HG02623 (cell line): Measurements from ENCODE around the gene MAMDC4.
"Not testable (repeated sequence)": the region's sequence is repeated elsewhere in the genome, so short reads cannot be mapped to it uniquely, and the experiment has no call there.

Experiments used
- ATAC-seq: cut with Tn5 transposase; IDR thresholded peaks from one replicate; pipeline ENCODE4 v1.9.1; 2021; ENCODE audit warnings: moderate library complexity; ENCODE audit not compliant: unreplicated experiment

MAMDC4 gene

DNA sequence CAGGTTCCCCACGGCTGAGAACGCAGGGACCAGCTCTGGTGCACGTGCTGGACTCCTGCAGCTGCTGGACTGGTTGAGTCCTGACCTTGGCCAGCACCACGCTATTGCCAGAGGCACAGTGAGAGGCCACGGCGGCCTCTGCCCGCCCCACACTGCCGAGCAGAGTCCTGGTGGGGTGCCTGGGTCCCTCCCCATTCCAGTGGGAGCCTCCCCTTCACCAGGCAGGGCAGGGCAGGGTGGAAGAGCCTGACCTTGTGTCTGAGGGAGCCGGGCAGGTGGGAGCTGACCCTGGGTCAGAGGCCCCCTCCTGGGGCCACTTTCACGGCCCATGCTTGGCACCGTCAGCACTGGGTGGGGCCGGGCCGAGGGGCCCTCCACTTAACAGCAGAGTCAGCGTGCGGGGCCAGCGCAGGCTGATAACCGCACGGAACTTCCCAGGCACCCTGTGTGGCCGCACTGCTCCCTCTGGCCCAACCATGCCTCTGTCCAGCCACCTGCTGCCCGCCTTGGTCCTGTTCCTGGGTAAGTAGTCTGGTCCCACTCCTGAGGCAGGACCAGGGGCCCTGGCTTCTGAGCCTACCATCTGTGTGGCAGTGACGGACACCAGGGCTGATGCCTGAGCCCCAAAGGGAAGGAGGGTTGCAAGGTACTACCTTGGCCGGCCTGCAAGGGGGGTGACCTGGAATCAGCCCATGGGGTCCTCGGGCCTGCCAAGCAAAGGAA is at the start of gene MAMDC4:
TSS of gene MAMDC4 (plus strand) at position 406 of the 723 bp plus-strand sequence. CDS start at position 477, 71 bp downstream.
- no peak for ATAC-seq

DNA sequence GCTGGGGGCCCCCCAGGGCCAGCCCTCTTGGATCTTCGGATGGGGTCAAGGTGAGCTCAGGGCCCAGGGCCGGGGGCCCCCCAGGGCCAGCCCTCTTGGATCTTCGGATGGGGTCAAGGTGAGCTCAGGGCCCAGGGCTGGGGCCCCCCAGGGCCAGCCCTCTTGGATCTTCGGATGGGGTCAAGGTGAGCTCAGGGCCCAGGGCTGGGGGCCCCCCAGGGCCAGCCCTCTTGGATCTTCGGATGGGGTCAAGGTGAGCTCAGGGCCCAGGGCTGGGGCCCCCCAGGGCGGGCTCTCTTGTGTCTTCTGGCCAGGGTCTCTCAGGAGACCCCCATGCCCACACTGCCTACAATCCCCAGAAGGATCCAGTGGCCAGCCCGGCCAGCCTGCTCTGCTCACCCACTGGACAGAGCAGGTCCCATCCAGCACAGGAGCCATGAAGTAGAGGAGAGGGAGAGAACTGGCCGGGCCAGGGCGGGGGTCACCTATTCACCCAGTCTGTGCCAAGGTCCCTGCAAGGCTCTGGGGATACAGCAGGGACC is 49.1 kb upstream of the MAMDC4 start:
- not testable (repeated sequence) for ATAC-seq

DNA sequence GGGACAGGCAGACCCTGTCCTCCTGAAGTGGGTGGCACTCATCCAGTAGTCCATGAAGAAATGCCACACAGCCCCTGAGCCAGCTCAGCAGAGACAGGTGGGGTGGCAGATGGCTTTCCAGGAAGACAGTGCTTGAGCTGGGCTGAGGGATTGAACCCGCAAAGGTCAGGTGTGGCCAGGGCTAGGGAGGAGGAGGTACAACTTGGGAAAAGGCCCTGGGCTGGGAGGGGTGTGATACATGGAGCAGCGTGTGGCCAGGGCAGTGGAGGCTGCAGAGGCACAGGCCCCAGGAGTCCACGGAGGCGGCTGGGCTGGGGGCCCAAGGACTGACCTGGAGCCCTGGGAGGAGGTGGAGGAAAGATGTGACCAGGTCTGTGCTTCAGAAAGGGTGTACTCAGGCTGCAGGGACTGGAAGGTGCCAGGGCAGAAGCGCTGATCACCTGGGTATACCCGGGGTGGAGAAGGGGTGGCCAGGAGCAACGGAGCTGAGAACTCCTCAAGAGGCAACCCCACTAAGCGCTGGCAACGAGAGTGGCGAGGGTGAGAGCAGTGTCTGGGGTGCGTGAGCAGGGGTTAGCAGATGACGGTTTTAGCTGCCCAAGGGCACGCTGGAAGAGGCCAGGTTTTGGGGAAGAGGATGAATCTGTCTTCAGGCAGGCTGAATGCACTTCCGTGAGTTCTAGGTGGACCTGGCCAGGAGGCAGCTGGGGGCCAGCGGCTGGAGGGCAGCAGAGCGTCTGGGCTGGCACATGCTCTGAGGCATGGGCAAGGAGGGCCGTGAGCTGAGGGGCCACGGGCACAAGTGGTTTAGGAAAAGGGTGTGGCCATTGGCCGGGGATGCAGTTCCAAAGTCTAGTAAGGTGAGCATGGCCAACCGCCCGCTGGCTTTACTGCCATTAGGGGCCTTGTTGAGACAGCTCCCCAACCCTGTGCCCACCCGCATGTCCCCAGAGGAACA is 48.3 kb upstream of the MAMDC4 start:
- ATAC-seq = no peak

DNA sequence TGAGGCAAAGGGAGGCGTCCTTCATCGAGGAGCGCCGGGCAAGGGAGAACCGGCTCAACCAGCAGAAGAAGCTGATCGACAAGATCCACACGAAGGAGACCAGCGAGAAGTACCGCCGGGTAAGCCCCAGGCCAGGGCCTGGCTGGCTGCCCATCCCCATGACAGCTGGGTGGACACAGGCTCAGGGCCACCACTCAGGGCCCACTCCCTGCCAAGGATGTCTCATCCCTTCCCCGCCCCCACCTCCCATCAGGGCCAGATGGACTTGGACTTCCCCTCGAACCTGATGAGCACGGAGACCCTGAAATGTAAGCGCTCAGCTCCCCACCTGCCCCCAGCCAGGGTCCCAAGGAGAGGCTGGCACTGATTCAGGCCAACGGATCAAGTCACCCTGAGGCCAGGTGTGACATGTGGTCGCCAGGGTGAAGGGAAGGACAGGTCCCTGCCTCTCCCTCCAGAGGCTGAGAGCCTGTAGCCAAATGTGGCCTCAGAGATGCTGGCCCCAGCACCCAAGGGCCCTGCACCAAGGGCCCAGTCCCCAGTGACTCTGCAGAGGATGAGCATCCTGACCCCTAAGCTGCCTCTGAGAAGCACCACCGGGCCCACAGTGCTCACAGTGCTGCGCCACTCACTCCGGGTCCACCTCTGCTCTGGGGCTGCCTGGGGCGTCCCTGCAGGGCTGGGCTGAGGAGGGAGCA is 47.5 kb upstream of the MAMDC4 start:
- no peak for ATAC-seq

DNA sequence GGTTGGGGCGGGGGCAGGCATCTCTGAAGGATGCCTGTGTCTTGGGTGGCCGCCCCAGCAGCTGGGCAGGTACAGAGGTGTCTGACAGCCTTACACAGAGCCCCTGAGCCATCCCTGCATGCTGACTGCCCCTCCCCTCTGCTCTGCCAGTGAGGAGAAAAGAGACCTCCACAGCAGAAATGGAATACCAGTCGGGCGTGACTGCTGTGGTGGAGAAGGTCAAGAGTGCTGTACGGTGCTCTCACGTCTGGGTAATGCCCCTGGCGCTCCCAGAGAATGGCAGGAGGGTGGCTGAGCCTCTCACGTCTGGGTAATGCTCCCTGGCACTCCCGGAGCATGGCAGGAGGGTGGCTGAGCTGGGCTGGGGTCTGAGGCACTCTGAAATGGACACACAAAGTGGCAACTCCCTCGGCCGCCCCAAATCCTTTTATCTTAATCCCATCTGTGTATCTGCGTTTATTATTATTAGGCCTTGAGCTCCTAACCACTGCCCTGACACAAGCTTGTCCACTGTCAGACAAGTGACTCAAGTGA is 46.9 kb upstream of the MAMDC4 start:
- no peak for ATAC-seq

DNA sequence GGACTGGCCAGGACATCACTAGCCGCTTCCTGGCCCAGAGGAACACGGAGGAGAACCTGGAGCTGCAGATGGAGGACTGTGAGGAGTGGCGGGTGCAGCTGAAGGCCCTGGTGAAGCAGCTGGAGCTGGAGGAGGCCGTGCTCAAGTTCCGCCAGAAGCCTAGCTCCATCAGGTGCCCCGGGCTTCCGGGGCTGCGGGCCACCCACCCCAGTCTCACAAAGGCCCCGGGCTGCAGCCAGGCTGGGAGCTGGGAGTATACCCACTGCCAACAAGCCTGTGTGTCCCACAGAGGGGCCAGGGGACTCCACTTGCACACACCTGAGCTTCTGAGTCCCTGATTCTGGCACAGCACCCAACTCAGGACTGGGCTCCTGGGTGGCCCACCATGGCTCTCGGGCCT is 46.1 kb upstream of the MAMDC4 start:
- no peak for ATAC-seq

DNA sequence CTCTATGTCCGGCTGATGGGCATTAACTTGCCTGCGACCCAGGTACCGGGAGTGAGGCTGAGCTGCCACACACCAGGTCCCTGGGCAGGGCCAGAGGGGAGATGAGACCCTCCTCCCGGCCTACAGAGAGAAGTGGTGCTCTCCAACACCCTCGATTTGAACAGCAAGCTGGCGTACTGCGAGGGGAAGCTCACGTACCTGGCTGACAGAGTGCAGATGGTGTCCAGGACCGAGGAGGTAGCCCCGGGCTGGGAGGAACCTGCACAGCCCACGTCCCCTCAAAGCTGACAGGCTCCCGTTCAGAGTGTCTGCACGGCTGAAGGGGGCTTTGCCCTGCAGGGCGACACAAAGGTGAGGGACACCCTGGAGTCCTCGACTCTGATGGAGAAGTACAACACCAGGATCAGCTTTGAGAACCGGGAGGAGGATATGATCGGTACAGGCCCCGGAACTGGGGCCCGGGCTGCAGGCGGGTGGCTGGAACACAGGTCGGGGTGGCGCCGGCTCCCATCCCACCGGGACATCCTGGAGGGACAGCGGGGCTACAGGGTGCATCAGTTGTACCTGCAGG is 45.4 kb upstream of the MAMDC4 start:
- ATAC-seq = no peak

DNA sequence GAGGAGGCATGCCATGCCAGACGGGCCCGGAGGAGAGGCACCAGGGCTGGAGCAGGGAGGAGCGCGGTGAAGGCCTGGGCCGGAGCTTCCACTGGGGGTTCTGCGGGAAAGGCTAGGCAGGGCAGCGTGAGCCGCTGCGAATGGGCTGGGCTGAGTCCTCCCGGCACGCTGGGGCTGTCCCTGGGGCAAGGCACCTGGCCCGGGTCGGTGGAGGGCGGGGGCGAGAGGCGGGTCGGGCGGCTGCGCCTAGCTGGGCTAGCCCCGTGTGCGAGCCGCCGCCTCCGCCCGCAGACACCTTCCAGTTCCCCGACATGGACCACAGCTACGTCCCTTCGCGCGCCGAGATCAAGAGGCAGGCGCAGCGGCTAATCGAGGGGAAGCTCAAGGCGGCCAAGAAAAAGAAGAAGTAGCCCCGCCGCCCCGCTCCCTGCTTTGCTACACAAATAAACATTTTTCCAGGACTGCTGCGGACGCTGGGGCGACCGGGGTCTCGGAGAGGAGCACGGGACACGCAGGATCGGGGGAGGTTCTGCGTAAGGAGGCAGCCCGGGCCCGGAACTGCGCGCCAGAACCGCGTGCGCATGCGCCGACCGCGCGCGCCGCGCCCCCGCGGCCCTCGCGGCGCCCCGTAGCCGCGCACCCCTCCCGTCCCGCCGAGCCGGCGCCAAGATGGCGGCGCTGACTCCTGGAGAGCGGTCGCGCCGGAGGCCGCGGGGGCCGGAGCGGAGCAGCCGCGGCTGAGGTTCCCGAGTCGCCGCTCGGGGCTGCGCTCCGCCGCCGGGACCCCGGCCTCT is 44.7 kb upstream of the MAMDC4 start, which contains the start of gene RABL6:
TSS of gene RABL6 (plus strand) at position 668 of the 794 bp plus-strand sequence. CDS start 249 bp downstream, outside the sequence.
- peak; percentile 70 for ATAC-seq

DNA sequence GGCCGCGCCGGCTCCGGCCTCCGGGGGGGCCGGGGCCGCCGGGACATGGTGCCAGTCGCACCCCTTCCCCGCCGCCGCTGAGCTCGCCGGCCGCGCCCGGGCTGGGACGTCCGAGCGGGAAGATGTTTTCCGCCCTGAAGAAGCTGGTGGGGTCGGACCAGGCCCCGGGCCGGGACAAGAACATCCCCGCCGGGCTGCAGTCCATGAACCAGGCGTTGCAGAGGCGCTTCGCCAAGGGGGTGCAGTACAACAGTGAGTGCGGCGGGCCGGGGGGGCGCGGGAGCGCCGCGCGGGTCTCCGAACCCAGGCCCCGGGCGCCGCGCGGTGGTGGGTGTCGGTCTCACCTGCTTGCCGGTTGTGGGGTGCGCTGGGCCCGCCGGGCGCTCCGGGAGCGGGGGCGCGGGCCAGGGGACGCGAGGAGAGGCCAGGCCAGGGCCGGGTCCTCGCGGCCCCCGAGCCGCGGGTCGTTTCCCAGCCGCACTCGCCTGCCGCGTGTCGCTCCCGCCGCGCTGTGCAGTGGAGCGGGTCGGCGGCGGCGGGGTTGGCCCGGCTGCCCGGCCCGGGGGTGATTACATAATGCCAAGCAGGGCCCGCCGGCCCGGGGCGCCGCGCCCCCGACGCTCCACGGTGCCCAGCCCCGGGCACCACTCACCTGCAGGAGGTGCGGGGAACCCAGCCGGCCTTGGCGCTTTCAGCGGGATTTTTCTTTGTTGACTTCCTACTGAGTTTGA is 43.9 kb upstream of the MAMDC4 start:
- peak; percentile 23 for ATAC-seq

DNA sequence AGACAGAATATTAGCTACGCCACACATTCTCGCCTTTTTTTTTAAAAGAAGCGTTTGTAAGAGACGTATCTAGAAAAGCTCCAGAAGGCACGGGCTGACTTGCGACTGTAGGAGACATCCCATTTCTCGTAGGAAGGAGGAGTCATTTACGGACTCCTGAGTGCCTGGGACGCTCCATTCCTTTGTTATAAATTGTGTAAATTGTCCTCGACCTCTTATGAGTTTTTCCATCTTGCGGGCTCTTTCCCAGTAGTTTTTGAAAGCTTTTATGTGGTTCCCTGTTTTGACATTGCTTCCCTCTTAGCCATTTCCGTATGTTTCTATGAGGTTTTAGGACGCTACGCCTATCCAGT is 43.4 kb upstream of the MAMDC4 start:
- no peak for ATAC-seq

DNA sequence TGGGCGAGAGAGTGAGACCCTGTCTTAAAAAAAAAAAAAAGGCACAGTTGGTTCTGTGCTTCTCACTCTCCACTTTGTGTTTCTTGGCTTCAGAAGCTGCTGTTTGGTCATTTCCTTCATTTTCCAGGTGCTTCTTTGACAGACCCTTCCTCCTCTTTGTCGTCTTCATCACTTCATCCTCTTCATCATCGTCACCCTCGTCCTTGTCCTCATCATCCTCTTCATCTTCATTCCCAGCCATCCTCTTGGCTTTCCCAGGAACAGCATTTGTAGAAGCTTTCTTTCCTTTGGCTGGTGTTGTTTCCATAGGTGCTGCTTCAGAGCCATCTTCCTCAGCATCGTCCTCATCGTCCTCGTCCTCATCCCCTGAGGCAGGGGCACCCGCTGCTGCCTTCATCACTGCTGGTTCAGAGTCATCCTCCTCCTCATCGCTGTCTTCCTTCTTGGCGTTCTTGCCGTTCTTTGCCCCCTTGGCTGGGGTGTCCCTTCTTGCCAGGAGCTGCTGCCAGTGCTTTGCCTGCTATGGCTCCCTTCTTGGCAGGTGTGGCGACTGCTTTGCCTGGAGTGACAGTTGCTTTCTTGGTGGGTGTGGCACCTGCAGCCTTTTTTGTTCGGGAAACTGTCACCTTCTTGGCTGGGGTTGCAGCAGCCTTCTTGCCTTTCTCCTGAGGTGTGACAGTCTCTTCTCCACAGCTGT is 37.3 kb upstream of the MAMDC4 start:
- no peak for ATAC-seq

DNA sequence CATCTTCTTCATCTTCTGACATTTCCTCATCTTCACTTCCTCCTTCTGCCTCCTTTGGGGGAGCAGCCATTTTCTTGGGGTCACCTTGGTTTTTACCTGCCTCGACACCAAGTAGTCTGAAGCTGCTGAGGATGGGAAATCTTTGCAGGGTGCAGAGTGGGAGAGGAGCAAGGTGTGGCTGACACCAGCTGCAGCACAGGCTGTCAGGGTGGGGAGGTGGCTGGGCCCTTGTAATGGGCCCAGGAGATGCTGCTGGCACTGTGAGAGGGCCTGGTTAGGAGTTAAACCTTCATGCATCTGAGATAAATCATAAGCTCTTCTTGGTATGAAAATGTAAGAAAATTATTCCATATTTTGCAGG is 36.7 kb upstream of the MAMDC4 start:
- no peak for ATAC-seq

DNA sequence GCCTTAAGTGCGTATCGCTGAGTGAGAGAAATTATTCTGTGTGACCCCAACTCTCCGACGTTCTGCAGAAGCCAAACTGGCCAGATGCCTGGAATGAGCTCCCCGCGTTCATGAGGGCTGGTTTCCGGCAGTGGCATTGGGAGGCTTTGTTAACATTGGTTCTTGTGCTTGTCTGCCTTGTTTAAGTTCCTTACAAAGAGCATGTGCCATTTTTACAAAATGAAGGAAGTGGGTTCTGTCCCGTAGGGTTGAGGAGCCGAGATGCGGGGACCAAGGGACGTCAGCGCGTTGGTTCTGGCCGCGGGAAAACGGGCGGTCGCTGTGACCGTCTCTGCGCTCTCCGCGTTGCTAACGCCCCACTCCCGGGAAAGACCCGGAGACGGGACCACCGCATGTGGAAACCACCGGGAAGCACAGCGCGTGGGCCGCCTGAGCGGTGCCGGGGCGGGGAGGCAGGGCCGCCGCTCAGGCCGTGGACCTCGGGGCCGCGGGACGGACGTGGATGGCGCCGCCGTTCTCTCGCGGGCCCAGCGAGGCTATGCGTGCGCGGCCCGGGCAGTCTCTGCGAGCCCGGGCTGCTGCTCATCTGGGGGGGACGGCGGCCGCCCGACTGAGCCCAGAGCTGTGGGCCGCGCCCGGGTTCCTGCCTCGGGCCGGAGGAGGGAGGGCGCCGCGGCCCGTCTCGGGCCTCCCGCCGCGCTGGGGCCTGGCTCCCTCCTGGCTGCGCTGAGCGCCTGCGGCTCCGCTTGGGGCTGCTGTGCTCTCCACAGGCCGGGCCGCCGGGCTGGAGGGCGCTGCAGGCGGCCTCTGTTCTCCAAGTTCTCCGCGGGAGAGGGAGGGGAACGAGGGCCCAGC is 30.9 kb upstream of the MAMDC4 start:
- ATAC-seq = no peak

DNA sequence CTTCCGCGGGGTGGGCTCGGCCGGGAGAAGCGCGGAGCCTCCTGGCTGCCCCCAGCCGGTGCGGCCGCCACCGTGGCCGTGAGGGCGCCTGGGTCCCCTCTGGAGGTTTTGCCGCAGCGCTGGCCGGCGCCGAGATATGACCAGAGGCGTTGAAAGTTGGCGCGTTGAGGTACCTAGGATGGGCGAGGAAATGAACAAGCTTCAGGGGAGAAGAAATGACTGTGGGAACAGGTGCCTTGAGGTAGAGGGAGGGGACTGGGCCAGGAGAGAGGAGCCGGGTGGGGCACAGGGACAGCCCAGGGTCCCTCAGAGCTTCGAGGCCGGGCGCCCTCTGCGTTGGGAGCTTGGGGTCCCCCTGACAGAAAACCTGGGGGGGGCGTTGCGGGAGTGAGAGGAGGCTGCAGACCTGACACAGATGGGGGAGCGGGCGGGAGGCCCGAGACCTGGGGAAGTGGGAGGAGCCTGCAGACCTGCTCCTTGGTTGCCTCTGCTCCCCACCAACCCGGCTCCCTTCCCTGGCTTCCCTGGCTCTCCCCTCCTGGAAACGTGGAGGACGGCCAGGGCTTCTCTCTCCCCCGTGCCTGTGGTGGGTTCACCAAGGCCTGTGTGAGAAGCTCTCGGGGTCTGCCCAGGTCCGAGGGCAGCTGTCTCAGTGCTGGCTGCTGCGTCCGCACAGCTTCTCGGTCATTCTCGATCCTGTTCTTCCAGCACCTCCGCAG is 30.2 kb upstream of the MAMDC4 start:
- ATAC-seq = no peak

DNA sequence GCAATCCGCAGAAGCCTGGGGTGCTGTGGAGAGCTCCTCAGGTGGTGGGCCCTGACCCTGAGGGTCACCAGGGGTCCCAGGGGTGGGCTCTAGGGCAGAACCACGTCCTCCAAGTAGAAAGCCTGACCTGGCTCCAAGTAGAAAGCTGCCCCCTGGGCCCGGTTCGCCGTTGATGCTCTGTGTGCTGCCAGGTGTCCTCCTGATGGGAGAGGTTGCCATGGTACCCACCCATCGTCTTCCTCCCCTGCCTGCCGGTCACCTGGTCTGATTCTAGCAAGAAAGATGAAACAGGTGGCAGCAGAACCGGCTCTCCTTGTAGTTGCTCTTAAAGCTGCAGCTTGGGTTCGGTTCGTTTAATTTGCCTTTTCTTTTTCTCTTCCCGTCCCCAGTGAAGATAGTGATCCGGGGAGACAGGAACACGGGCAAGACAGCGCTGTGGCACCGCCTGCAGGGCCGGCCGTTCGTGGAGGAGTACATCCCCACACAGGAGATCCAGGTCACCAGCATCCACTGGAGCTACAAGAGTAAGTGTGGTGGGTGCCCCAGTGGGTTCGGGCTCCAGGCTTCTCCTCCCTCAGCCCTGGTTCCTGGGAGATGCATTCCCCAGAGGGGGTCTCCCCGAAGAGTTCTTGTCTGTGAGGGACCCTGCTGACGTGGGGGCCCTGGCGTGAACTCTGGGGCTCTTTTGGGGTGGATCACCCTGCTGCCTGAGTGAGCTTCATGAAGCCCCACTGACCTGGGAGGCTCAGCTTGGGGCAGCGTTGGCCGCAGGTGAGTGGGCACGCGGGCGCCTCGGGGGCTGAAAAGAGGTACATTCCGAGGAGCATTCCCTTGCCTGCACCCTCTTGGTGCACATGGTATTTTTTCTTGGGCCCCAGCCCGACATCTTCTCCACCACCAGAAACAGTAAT is 28.8 kb upstream of the MAMDC4 start:
- no peak for ATAC-seq
